HL-60 (cell line): ENCODE measurements around the gene NKPD1.

Experiments used
- GABPA ChIP-seq: IDR thresholded peaks from 2 replicates; pipeline ENCODE4 v1.6.1; 2012; ENCODE audit warnings: low read depth
- TF ChIP-seq, protein P1 (sequence below): IDR thresholded peaks from one replicate; pipeline ENCODE4 v1.5.1; 2011; ENCODE audit warnings: low read length, control low read depth, inconsistent platforms; ENCODE audit not compliant: insufficient read depth

DNA sequence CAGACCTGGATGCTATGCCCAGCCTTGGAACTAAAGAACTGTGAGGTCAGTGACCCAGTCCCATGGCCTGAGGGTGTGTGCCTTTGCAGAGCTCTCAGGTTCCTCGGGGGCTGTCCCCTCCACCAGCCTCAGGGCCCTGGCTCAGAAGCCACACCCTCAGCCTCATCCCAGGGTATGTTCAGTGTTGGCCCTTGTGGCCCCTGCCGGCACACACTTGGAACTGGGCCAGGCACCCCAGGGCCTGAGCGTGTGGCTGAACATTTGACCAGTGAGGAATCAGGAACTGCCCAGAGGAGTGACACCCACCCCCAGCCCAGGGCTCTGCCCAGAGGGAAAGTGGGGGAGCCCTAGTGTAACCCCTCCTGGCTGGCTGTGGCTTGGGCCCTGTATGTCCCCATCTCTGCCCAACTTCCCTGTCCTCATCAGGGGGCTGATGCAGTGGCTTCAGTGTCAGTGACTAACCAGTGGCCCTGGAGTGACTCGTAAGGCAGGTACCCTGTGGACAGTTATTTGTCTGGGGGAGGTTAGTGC lies 10.0 kb downstream of the NKPD1 start:
- TF ChIP-seq, protein P1, sequence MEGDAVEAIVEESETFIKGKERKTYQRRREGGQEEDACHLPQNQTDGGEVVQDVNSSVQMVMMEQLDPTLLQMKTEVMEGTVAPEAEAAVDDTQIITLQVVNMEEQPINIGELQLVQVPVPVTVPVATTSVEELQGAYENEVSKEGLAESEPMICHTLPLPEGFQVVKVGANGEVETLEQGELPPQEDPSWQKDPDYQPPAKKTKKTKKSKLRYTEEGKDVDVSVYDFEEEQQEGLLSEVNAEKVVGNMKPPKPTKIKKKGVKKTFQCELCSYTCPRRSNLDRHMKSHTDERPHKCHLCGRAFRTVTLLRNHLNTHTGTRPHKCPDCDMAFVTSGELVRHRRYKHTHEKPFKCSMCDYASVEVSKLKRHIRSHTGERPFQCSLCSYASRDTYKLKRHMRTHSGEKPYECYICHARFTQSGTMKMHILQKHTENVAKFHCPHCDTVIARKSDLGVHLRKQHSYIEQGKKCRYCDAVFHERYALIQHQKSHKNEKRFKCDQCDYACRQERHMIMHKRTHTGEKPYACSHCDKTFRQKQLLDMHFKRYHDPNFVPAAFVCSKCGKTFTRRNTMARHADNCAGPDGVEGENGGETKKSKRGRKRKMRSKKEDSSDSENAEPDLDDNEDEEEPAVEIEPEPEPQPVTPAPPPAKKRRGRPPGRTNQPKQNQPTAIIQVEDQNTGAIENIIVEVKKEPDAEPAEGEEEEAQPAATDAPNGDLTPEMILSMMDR = no peak
- no peak for TF ChIP-seq GABPA
